OCI-LY7 (cell line): Measurements from ENCODE around the gene PODXL2. TPM values are rescaled to one million over a fixed set of nuclear protein-coding genes. Genes with fewer than 3 reads are reported as not detected.

Experiments used
- BruUV-seq: library from RNA; stranded (reverse); fragments of 400-500 nt; replicated peaks from 2 replicates; lab custom pipeline; 2021; lab: Mats Ljungman, UMichigan
- CTCF ChIA-PET: fragments of 300-600 bp; sonication (Branson Sonifier 250); formaldehyde crosslinking; loops from one replicate; lab custom pipeline; 2022; ENCODE audit warnings: antibody characterized with exemption; ENCODE audit not compliant: unreplicated experiment; lab: Charles Lee
- POLR2A ChIA-PET: fragments of 300-600 bp; sonication (Branson Sonifier 250); formaldehyde crosslinking; loops from one replicate; lab custom pipeline; 2022; ENCODE audit warnings: antibody characterized with exemption; lab: Charles Lee
- DNase-seq: peaks from one replicate; pipeline ENCODE4 v3.0.0-alpha.2; 2015; ENCODE audit warnings: low spot score
- H2AFZ ChIP-seq: fragments of 200-600 bp; sonication (generic), shearing (Covaris generic); 2 replicates; pipeline ENCODE4 v1.6.1; 2014; ENCODE audit warnings: mild to moderate bottlenecking, antibody characterized with exemption, low read length, moderate library complexity
- H3K27ac ChIP-seq: fragments of 200-600 bp; sonication (generic); 2 replicates; pipeline ENCODE4 v1.5.1; 2014; ENCODE audit warnings: mixed run types, low read depth, mild to moderate bottlenecking, moderate library complexity, low read length, inconsistent platforms; ENCODE audit not compliant: poor library complexity, severe bottlenecking
- H3K36me3 ChIP-seq: fragments of 200-600 bp; sonication (generic); 2 replicates; pipeline ENCODE4 v1.6.1; 2014; ENCODE audit warnings: mild to moderate bottlenecking, antibody characterized with exemption, low read length, moderate library complexity, mixed read lengths; ENCODE audit not compliant: insufficient read depth
- H3K4me1 ChIP-seq: fragments of 200-600 bp; sonication (generic); 2 replicates; pipeline ENCODE4 v1.5.1; 2014; ENCODE audit warnings: mild to moderate bottlenecking, low read length; ENCODE audit not compliant: insufficient read depth, poor library complexity, severe bottlenecking
- H3K4me2 ChIP-seq: fragments of 200-600 bp; sonication (generic); 2 replicates; pipeline ENCODE4 v1.6.1; 2014; ENCODE audit warnings: mild to moderate bottlenecking, low read length
- H3K4me3 ChIP-seq: fragments of 200-600 bp; sonication (generic); 2 replicates; pipeline ENCODE4 v1.5.1; 2014; ENCODE audit warnings: mild to moderate bottlenecking, low read depth, low read length; ENCODE audit not compliant: poor library complexity, severe bottlenecking
- H3K79me2 ChIP-seq: fragments of 200-600 bp; sonication (generic); 2 replicates; pipeline ENCODE4 v1.6.1; 2016; ENCODE audit warnings: low read depth, mild to moderate bottlenecking, low read length, moderate library complexity, mixed read lengths; ENCODE audit not compliant: insufficient read depth
- H3K9me2 ChIP-seq: fragments of 200-600 bp; sonication (generic); 2 replicates; pipeline ENCODE4 v1.6.1; 2016; ENCODE audit warnings: mild to moderate bottlenecking, low read length, mixed read lengths; ENCODE audit not compliant: insufficient read depth
- H3K9me3 ChIP-seq: fragments of 200-600 bp; sonication (generic); 2 replicates; pipeline ENCODE4 v1.6.1; 2014; ENCODE audit warnings: mild to moderate bottlenecking, mixed run types, low read length, mixed read lengths
- H4K20me1 ChIP-seq: fragments of 200-600 bp; sonication (generic); 2 replicates; pipeline ENCODE4 v1.6.1; 2014; ENCODE audit warnings: mild to moderate bottlenecking, antibody characterized with exemption, low read length, moderate library complexity, mixed read lengths; ENCODE audit not compliant: insufficient read depth
- CTCF ChIP-seq: fragments of 200-600 bp; sonication (generic); conservative IDR thresholded peaks from 2 replicates; pipeline ENCODE4 v1.5.1; 2014; ENCODE audit warnings: mild to moderate bottlenecking, antibody characterized with exemption, low read length, moderate library complexity, mixed read lengths
- EZH2phosphoT487 ChIP-seq: fragments of 200-600 bp; sonication (generic); IDR thresholded peaks from 2 replicates; pipeline ENCODE4 v1.6.1; 2018; ENCODE audit warnings: low read depth, borderline replicate concordance, mild to moderate bottlenecking, mixed run types, antibody characterized with exemption, low read length, moderate library complexity, mixed read lengths
- intact Hi-C: fragments of 100-400 bp; cut with micrococcal nuclease; formaldehyde crosslinking; loops from one replicate; pipeline ENCODE4 v1.10.0; 2022; ENCODE audit not compliant: unreplicated experiment
- total RNA-seq, 2 experiments: library from RNA; depleted of rRNA in 1 of 2; stranded (reverse); fragments of >200 nt in 1 of 2; shearing (Covaris generic) in 1 of 2; gene quantifications; 2 replicates each; pipeline ENCODE4 v1.2.3, GENCODE V29; 2014 to 2022

The PODXL2 gene
- total RNA-seq, 2 experiments from 2014 or later: 16.1 to 29.4 TPM

GRCh38 chr3:127710155-127710941 lies 81.4 kb downstream of the PODXL2 start:
- DNase-seq: no peak
- no peaks in the 10 kb centered on the region for H3K4me1 ChIP-seq
- no TSS peak for BruUV-seq

DNA sequence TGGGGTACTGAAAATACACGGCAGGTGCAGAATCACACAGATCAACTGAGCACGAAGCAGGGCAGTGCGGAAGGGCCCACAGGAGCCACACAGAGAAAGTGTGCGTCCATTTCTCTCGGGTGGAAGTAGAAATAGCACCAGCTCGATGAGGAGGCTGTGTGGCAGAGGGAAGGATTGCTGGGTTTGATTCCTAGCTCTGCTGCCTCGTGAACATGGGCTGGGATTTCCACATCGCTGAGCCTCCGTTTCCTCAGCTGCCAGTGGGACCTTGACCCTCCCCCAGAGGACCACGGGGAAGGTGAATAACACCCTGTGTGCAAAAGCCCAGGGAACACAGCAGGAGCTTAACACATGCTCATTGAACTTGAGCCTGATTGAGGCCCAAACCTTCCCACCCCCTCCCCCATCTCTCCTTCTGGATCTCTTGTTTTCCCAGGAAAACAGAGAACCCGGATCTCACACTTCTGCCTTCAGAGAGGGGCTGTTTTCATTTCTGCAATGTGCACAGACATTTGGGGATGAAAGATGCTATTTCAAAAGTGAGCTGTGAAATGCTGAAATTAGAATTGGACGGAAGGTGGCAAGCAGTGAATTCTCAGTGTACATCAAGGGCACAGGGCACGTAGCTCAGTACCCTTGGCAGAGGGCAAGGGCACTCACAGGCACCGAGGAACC lies 82.2 kb downstream of the PODXL2 start:
- POLR2A ChIA-PET: interaction anchor here (0.6 to 0.7 kb wide), 2 partner anchors 10 to 357 kb away, joined by 4 to 5 read pairs; no protein-coding TSS in a partner anchor
- no peaks in the 10 kb centered on the region for H4K20me1 ChIP-seq
- BruUV-seq: no TSS peak
- peaks cover 54% of the 10 kb centered on the region; the same call in 1 of the 2 replicates for H3K36me3 ChIP-seq
- H3K4me1 ChIP-seq: no peaks in the 10 kb centered on the region
- no peaks in the 10 kb centered on the region for H3K79me2 ChIP-seq
- no peaks in the 10 kb centered on the region for H3K9me3 ChIP-seq
- no peak for TF ChIP-seq CTCF
- no peak for TF ChIP-seq EZH2phosphoT487
- no peak for DNase-seq
- no peaks in the 10 kb centered on the region for H3K9me2 ChIP-seq
- no peak overlapping the region for H2AFZ ChIP-seq
- no peak overlapping the region for H3K27ac ChIP-seq
- intact Hi-C loops: no loop called here
- CTCF ChIA-PET: no interaction called here
- H3K4me2 ChIP-seq: no peak overlapping the region
- H3K4me3 ChIP-seq: no peak overlapping the region

More at GRCh38 chr3:127710155-127710941, 81.4 kb downstream of the PODXL2 start:
- Histone ChIP-seq H3K27ac (no peak overlapping the region), H3K4me2 (no peak overlapping the region), H2AFZ (no peak overlapping the region), H4K20me1 (no peaks in the 10 kb centered on the region), H3K9me3 (no peaks in the 10 kb centered on the region), H3K9me2 (no peaks in the 10 kb centered on the region), H3K36me3 (peaks cover 55% of the 10 kb centered on the region), H3K79me2 (no peaks in the 10 kb centered on the region), H3K4me3 (no peak overlapping the region)
- intact Hi-C loops: no loop called here
- TF ChIP-seq EZH2phosphoT487 (no peak), CTCF (no peak)
- CTCF ChIA-PET: no interaction called here
- POLR2A ChIA-PET: interaction anchor here (0.6 kb wide), 1 partner anchor 11 kb away, joined by 5 read pairs; no protein-coding TSS in a partner anchor
